GM12891 (cell line): ENCODE results near the gene RAB11B.

Experiments used
- PAX5 ChIP-seq: IDR thresholded peaks from 2 replicates; pipeline ENCODE4 v1.6.1; 2011; ENCODE audit warnings: low read length, moderate library complexity, mild to moderate bottlenecking; ENCODE audit not compliant: insufficient read depth, severe bottlenecking
- POLR2A ChIP-seq: IDR thresholded peaks from 2 replicates; pipeline ENCODE4 v1.6.1; 2011; ENCODE audit warnings: low read depth, low read length, control low read depth
- POLR2AphosphoS5 ChIP-seq: IDR thresholded peaks from 2 replicates; pipeline ENCODE4 v1.6.1; 2011; ENCODE audit warnings: low read depth, low read length, control low read depth
- POU2F2 ChIP-seq: IDR thresholded peaks from 2 replicates; pipeline ENCODE4 v1.6.1; 2011; ENCODE audit warnings: low read depth, mild to moderate bottlenecking, control low read depth, low read length, moderate library complexity
- SPI1 ChIP-seq: IDR thresholded peaks from 2 replicates; pipeline ENCODE4 v1.6.1; 2011; ENCODE audit warnings: low read depth, low read length, control low read depth
- TAF1 ChIP-seq: IDR thresholded peaks from 2 replicates; pipeline ENCODE4 v1.6.1; 2011; ENCODE audit warnings: low read depth, low read length, control low read depth

GRCh38 chr19:8366961-8367326 lies 23.2 kb upstream of the RAB11B start:
- TF ChIP-seq POLR2A (no peak), POLR2AphosphoS5 (no peak), PAX5 (no peak), SPI1 (no peak), TAF1 (no peak), POU2F2 (no peak)
